ENCODE measurements around the gene NUDT3.
"Not testable (repeated sequence)": the region's sequence is repeated elsewhere in the genome, so short reads cannot be mapped to it uniquely, and the experiment has no call there.

Gene NUDT3

DNA sequence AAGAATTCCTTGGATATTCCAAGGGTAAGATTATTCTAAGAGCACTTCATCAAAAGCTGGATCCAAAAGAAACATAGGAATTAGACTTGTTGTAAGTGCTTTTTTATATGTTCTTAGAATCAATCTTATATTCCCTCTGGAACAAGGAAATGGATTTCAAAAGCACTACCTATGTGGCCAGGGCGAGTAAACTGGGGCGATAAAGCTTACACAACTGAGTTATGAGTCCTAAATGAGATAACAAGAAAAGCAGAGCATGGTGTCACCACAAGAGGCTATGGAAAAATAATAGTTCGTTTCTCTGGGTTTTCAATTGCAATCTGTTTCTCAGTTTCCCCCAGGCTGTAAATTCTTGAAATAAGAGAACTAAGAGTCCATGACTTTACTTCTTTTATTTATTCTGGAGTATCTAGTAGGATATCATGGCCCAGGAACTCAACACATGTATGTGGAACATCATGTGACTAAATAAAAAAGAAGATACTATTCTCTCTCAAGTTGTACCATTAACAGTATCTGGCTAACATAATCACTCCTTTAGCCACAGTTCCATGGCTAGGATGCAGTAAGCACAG lies 51.5 kb downstream of the NUDT3 start:
- no peak for DNase-seq

DNA sequence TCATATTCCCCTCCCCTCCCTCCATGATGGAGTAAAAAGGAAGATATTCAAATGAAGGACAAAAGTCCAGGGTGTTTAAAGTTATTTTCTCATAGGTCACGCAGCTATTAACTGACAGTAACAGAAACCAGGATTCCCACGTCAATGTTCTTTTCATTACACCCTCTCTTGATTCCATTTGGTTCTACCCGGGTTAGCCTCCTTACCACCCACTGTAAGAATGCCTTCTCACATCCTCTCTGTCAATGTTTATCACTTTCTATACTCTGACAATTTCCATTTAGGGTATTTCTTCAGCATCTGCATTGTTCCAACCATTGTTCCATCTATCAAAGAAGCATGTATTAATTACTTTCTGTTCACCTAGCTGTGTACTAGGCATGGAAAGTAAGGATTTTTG lies 52.1 kb downstream of the NUDT3 start:
- DNase-seq: no peak

GRCh38 chr6:34339971-34340370 lies 52.5 kb downstream of the NUDT3 start:
- DNase-seq: no peak

GRCh38 chr6:34339432-34339831 lies 53.0 kb downstream of the NUDT3 start:
- no peak for DNase-seq

GRCh38 chr6:34338811-34339210 lies 53.7 kb downstream of the NUDT3 start:
- no peak for DNase-seq

DNA sequence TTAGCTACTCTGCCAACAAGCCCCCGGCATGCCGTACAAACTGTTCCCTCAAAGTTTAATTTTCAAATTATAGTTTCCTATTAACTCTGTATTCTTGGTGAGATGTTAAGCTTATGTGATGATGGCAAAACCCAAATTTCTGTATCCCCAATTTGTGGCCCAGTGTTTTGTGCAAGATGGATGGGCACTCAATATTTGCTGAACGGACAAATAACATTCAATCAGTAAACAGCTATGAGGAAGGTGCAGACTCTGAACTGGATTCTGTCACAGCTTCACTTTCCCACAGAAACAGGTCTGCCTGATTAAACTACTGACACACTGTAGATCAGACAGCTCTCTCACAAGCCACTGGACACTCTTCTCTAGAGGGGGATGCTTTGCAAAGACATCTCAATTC lies 54.1 kb downstream of the NUDT3 start:
- no peak for DNase-seq

GRCh38 chr6:34334796-34335416 lies 57.6 kb downstream of the NUDT3 start:
- no peak for DNase-seq

GRCh38 chr6:34333858-34334257 lies 58.6 kb downstream of the NUDT3 start:
- no peak for DNase-seq

DNA sequence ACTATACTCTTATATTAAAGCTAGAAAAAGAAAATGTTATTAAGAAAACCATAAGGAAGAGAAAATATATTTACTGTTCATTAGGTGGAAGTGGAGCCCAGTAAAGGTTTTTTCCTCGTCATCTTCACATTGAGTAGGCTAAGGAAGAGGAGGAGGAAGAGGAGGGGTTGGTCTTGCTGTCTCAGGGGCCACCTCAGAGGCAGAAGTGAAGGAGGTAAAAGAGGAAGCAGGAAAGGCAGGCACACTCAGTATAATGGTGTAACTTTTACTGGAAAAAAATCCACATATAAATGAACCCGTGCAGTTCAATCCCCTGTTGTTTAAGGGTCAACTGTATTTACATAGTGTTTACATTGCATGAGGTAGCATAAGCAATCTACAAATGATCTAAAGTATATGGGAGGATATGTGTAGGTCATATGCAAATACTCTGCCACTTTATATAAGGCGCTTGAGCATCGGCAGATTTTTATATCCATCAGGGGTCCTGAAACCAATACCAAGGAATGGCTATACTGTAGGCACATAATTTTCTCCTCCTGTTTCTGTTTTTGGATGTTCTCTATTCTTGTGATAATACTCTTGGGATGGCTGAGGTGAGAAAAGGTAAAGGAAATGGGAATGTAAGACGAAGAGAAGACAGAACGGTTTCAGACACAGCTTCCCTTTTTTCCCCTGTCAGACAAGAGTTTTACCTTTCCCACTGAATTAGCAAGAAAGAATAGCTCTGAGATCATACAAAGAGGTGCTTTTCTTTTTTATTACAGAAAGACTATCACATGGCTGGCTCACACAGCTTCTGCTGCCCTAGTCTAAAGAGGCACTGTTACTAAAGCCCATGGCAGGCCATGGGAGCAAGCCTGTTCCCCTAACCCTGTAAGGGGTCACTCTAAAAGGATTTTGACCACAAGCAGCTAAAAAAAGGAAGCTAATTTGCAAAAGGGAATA lies 59.9 kb downstream of the NUDT3 start:
- DNase-seq: no peak

- DNase-seq: no peak
Measured at GRCh38 chr6:34331371-34332050, 61.0 kb downstream of the NUDT3 start.

GRCh38 chr6:34329814-34330213 lies 62.7 kb downstream of the NUDT3 start:
- not testable (repeated sequence) for DNase-seq

DNA sequence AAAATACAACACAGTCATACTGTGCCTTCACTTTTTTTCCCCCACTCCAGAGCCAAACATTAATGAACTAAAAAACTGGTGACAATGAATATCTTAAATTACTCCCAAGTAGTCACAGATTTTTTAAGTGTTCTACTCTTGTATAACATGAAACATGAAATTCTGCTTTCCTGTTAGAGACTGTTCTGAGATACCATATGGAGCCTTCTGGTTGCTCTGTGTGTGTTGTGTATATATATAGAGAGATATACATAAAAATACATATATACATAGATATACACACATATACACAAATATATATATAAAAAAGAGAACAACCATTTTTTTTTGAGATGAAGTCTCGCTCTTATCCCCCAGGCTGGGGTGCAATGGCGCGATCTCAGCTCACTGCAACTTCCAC lies 63.5 kb downstream of the NUDT3 start:
- DNase-seq: no peak

DNA sequence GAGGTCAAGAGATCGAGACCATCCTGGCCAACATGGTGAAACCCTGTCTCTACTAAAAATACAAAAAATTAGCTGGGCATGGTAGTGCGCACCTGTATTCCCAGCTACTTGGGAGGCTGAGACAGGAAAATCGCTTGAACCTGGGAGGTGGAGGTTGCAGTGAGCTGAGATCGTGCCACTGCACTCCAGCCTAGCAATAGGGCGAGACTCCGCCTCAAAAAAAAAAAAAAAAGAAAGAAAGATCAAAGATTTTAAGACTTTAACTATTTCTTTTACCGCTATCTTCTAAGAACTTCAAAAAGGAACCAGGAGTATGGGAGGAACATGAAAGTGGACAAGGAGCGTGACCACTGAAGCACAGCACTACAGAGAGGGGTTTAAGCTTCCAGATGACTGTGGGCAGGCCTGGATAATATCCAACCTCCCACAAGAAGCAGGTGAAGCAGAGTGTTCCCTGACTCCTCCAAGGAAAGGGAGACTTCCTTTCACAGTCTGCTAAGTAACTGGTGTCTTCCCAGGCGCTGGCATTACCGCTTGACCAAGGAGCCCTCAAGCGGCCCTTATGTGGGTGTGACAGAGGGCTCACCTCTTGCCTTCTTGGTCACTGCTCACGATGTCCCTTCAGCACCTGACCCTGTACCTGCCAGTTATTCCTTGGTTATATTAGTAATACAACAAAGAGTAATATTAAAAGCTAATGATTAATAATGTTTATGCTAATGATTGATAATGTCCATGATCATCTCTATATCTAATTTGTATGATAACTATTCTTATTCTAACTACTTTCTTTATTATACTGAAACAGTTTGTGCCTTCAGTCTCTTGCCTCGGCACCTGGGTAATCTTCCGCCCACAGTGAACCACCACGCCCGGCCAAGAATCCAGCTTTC lies 64.9 kb downstream of the NUDT3 start:
- not testable (repeated sequence) for DNase-seq

- DNase-seq: no peak
Measured at GRCh38 chr6:34325633-34326032, 66.8 kb downstream of the NUDT3 start.

- no peak for DNase-seq
Measured at GRCh38 chr6:34324738-34325444, 67.6 kb downstream of the NUDT3 start.

GRCh38 chr6:34324221-34324620 lies 68.2 kb downstream of the NUDT3 start:
- not testable (repeated sequence) for DNase-seq

GRCh38 chr6:34323300-34323699 lies 69.2 kb downstream of the NUDT3 start:
- no peak for DNase-seq

DNA sequence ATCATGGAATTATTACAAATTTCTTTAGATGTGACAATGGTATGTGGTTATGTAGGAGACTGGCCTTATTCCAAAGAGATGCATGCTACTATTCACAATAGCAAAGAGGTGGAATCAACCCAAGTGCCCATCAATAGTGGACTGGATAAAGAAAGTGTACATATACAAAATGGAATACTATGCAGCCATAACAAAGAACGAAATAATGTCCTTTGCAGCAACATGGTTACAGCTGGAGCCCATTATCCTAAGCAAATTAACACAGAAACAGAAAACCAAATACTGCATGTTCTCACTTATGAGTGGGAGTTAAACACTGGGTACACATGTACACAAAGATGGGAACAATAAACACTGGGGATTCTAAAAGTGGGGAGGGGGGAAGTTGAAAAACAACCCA lies 69.7 kb downstream of the NUDT3 start:
- no peak for DNase-seq

DNA sequence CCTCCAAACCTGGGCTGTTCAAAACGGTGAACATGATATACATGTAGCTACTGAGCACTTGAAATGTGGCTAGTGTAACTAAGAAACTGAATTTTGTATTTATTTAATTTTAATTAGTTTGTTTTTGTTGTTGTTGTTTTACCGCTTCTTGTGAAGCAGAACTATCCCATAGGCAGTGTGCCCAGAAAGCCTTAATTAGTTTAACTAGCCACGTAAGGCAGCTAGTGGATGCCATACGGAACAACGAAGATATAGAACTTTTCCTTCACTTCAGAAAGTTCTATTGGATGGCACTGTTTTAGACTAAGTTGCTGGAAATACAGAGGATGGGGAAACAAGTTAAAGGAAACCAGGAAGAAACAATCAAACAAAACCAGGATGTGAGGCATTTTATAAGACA lies 70.6 kb downstream of the NUDT3 start:
- DNase-seq: no peak

GRCh38 chr6:34319471-34319885 lies 73.0 kb downstream of the NUDT3 start:
- DNase-seq: no peak
